ENCODE measurements around the gene SMURF2.
"Not testable (repeated sequence)": the region's sequence is repeated elsewhere in the genome, so short reads cannot be mapped to it uniquely, and the experiment has no call there.

Gene SMURF2

DNA sequence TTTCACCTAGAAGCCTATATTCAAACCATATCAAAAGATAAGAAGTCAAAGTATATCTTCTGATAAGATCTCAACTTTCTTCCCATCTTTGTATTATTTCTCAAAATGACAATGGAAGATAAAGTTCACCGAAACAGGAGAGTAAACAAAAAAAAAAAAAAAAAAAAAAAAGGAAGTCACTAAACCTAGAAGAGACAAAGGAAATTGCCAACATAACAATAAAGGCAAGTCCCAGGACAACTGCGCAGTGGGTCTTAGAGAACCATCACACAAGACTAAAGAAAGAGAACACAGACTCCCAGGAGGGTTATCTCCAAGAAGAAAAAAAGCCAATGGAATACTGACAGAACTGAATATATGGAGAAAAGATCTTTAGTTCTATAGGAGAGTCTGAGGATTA lies 65.7 kb downstream of the SMURF2 start:
- DNase-seq (ENCODE audit: low read depth) = no peak

DNA sequence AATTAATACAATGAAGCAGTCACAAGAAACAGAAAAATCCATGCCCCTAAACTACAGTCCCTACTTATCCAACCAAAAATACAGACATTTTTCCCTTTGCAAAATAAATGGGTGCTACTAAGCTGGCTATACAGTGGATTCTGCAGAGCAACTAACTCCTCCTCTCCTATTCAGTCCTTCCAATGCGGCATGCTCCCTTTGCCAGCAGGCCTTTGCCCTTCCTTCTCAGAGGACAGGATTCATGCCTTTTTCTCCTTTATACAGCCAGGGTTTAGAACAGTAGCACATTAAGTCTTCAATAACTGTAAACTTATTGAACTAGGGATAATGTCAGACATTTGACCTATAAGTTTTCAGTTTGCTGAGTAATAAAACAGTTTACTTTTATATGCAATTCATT lies 70.2 kb downstream of the SMURF2 start:
- no peak for DNase-seq (ENCODE audit: low read depth)

DNA sequence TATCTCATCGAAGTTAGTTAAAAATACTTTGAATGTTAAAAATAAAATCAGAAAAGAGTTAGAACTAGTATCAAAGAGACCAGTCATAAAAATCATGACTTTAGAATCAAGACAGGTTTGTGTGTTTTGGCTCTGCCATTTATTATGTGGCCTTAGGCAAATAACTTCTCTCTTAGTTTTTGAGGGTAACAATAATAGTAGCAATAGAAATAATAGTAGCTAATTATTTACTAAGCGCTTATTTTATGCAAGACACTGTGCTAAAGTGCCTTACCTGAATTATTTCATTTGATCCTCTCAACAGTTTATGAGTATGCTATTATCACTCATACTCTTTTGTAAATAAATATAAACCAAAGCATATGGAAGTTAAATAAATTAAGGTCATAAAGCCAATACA lies 77.0 kb downstream of the SMURF2 start:
- no peak for DNase-seq (ENCODE audit: low read depth)

DNA sequence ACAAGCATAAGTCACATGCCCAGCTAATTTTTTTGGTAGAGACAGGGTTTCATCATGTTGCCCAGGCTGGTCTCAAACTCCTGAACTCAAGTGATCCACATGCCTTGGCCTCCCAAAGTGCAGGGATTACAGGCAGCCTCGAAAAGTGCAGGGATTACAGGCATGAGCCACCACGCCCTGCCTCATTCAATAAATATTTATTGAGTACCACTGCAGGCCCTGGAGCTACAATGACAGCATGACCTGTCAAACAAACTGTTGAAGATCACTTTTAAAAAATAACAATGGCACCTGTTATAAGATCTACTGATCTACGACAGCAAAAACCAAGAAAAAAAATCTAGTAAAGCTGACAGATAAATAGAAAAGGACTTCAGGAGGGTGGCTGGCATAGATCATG lies 79.1 kb downstream of the SMURF2 start:
- no peak for DNase-seq (ENCODE audit: low read depth)

DNA sequence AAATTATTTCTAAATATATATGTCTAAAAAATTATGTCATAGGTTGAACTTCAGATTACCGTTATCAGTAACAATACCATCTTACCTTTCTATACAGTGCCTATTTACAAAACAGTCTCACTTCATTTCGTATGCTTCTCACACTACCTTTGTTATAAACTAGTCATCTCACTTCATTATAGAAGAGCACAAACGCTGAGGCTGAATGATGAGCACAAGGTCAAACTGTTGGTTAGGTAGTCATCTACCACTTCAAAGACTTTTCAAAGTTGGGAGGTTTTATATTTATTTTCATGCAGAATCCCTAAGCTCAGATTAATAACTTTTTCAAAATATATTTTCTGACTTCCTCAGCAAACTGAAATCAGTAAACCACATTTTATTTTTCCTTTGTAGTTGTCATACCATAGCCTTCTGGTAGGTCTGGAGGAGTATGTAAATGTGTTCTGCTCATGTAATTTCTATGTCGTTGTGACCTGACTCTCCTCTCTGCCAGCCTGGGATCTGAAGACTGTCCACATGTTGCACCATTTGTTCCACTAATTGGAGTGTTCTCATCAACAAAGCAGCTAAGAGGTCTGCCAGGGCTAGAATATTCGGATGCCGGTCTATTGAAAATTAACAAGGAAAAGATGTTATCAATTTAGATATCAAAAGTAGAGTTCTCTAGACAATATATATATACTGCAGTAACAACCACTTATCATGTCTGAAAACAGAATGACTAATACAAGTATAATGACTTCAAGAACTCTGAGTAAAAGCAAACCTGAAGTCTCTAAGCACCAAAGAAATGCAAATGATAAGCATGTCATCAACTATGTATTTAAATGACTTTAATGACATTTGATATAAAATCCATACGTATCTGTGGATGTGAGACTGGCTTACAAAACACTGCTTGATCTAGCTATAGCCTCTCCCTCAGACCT lies 81.5 kb downstream of the SMURF2 start:
- DNase-seq (ENCODE audit: low read depth) = no peak

DNA sequence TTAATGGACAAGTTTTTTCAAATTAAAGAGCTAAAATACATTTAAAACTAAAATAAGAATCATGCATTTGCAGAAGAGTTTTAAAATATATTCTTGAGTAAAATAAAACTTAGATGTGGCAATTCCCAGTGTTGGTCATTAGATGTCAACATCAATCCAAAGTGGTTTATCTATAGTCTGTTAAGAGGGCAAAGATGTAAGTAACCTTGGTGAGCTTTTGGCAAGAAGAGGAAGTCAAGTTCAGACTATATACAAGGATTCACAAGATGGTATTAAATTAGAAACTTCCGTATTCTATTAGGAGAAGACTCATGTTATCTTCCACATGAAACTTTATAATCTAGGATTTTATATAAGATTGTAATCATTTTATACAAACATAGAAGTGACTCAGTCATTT lies 82.2 kb downstream of the SMURF2 start:
- no peak for DNase-seq (ENCODE audit: low read depth)

DNA sequence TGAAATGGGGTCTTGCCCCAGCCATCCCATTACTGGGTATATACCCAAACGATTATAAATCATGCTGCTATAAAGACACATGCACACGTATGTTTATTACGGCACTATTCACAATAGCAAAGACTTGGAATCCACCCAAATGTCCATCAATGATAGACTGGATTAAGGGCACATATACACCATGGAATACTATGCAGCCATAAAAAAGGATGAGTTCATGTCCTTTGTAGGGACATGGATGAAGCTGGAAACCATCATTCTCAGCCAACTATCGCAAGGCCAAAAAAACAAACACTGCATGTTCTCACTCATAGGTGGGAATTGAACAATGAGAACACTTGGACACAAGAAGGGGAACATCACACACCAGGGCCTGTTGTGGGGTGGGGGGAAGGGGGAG lies 85.1 kb downstream of the SMURF2 start:
- DNase-seq (ENCODE audit: low read depth) = not testable (repeated sequence)

DNA sequence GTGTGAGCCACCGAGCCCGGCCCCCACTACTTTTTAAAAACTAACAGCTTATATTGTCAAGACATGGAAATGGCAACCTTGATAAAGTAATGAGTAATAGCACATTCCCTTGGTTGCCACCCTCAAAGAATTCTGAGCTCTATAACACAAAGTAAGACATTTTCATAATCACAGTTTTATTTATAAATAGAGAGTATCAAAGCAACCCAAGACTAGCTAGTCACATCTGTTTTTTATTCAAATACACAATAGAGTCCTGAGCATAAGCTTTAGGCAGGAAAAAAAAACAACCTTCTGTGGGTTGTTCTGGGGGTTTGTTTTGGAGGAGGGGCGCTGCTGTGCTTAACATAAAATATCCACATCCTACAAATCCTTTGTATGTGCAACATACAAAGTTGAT lies 86.7 kb downstream of the SMURF2 start:
- DNase-seq (ENCODE audit: low read depth) = no peak

DNA sequence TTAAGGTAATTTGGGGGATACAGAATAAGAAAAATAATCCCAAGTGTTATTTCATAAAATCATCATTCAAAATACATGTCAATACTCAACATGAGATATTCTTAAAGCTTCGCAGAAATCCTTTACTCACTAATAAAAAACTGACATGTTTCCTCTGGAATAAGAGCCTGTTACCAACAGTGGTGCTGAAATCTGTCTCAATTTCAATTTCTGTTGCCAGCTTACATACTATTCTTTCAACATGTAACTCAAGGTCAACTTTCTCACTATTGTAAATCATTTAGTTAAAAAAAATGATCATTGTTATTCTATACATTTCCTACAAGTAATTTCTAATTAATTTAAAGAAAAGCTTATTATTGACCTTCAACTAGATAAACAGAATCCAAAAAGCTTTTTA lies 87.5 kb downstream of the SMURF2 start:
- DNase-seq (ENCODE audit: low read depth) = no peak

DNA sequence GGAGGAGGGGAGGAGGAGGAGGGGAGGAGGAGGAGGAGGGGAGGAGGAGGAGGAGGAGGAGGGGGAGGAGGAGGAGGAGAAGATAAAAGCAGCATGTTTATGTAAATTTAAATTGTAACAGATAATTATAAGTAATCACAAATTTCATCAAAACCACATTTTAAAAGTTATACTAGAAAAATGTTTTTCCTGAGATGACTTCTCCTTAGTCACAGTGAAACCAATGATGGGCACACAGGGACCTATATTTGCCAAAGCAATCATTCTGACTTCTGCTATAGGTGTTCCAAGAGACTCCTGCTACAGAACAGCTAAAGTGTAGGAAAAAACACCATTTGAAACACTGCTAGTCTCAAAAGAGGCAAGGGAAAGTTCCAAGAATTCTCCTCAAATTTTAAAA lies 88.9 kb downstream of the SMURF2 start:
- DNase-seq (ENCODE audit: low read depth) = no peak

DNA sequence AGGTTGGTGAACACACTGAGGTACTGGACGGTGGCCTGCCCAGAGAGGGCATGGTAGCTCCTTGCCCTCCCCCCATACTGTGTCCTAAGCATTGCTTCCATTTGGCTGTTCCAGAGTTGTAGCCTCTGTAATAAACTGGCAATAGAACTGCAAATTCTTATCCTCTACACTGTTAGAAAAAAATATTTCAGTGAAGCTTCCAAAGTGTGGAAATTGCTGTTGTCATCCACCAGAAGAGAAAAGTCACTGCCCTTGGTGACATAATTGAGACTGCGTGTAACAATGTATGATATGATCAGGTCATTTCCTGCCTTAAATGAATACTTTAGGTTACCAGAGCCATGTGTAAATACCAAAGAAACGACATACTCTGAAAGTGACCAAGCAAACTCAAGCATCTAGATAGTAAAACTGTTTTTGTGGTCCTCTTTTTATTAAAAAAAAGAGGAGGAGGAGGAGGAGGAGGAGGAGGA lies 89.4 kb downstream of the SMURF2 start:
- no peak for DNase-seq (ENCODE audit: low read depth)

DNA sequence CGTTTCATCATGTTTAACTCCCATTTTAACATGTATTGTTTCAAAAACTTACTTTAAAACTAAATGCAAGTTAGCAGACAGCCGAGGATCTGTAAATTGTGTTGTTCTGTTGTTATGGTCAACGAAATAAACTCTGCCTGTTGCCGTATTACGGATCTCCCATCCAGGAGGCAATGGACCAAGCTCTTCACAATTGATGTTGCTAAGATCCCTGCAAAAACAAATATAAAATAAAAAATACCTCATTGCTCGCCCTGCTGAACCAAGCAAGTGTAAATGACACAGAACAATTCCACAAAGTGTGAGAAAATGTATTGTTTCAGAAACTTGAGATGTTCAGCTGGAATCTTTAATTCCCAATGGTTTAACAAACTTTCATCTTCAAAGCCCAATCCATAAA lies 90.4 kb downstream of the SMURF2 start:
- DNase-seq (ENCODE audit: low read depth) = no peak

DNA sequence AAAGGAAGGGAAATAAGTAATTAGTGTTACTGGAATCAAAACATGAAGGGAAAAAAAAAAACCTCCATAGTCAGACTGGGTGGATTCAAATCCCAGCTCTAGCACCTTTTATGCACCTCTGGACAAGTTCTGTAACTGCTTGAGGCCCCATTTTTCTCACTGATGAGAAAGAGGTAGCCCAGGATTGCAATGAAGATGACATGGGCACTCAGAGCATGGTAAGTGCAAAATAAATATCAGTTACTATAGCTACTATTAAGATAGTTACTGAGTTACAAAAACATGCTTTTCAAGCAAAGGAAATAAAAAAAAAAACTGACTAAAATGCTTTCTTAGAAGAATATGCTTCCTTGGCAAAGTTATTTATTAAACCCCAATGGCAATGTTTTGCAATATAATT lies 96.5 kb downstream of the SMURF2 start:
- no peak for DNase-seq (ENCODE audit: low read depth)

DNA sequence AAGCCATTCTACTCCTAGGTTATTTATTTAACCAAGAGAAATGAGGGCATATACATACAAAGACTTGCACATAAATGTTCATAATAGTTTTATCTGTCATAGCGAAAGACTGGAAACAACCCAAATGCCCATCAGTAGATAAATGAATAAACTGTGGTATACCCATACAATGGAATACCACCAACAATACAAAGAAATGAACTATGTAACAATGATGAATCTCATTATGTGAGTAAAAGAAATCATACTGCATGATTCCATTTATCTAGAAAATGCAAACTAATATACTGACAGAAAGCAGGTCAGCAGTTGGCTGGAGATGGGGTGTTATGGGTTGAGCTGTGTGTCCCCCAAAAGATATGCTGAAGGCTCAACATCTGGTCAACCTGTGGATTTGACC lies 98.0 kb downstream of the SMURF2 start:
- DNase-seq (ENCODE audit: low read depth) = no peak

DNA sequence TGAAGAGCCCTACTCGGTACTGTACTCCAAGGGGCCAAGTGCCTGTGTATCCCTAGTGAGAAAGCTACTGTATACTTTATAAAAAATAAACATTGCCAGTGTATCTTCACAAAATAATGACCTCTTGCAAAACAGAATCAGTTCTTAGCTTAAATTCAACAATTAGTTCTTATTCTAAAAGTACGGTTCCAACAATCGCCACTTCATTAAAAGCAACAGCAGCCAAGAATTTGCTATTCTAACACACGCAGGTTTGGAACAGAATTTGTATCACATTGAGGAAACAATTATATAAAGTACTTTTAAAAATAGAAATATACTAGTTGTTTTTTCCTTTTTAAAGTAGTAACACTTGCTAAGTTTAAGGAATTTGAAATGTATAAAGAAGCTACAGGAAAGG lies 106.8 kb downstream of the SMURF2 start:
- DNase-seq (ENCODE audit: low read depth) = no peak

DNA sequence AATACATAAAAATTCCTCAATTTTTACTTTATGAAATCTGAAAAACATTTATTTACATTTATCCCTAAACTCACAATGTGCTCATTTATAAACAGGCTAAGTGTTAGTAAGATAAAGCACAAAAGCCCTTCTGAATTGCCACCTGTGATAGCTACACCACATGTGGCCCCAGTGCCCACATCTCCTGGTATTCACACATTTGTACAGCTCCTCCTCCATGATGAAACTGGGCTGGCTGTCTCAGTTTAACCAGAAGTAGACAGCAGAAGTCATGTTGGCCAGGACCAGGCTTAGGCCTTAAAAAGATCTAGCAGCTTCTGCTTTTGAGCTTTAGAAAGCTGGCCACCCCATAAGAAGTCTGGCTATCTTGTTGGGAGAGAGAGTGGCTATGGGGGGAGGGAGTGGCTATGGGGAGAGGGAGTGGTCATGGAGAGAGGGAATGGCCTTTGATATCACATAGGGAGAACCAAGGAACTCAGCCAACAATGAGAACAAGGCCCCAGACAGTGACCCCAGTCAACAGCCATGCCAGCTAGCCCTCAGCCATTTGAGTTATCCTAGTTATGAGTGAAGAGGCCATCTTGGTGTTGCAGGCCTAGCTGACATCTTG lies 108.0 kb downstream of the SMURF2 start:
- DNase-seq (ENCODE audit: low read depth) = no peak

DNA sequence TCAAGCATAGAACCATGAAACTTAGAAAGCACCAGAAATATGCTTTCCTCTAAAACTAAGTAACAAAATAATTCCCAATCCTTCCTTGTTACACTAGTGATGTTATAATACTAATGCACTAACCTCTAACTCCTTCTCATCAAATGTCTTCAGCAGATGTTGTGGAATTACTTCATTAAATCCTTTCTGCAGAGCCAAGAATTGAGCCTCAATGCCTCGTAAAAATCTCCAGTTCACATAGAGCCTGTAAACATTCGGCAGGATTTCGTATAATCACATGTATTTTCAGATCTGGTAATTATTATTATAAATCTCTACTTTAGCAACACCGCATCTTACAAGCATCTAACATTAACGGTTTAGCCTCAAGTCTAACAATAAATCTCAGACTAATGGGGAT lies 110.6 kb downstream of the SMURF2 start:
- no peak for DNase-seq (ENCODE audit: low read depth)

DNA sequence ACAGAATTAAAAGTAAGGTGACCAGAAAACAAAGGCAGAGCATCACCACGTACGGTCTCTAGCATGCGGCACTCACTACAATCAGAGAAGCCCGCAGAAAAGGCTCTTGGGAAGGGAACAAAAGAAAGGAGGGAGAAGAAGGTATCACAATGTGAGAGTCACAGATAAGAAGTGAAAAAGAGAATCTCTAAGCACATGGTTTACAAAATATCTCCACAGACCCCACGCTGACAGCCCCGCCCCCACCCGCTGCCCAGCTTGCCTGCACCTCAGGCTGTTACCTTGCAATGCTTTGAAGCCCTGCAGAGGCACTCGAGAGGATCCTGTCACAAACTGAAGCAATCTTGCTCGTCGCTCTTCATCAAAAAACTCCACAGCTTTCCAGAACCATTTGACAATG lies 114.8 kb downstream of the SMURF2 start:
- no peak for DNase-seq (ENCODE audit: low read depth)

DNA sequence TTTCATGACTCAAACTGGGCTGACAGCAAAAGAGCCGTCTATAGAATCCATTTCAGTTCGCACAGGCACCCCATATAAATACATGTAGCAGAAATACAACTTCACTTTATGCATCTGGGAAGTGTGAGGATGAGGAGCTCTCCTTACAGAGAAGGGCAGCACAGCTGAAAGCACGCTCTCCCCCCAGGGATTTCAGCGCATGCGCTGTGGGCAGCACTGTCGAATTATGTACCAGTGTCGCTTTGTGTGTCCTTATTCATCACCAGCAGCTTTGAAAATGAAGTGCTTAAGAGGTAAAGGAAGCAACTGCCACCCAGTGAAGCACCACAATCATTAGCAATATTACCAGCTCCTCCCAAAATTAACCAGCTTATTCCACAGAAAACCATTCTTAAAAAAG lies 115.4 kb downstream of the SMURF2 start:
- DNase-seq (ENCODE audit: low read depth) = no peak

DNA sequence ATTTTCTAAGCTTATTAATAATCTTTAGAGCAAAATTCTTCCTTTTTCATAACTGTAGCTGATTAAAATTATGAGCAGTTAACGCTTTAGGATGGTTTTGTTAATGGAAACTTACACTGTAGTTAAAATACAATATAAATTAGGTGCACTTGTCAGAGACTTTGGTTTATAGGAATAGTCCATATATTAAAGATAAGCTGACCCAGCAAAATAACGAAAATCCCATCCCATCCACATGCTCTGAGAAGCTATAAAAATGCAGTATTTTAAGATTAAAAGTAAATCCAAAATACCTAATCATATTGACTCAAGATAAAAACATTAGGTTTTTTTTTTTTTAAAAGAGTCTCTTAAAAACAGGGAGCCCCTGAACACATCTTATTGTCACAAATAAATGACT lies 117.4 kb downstream of the SMURF2 start:
- no peak for DNase-seq (ENCODE audit: low read depth)

DNA sequence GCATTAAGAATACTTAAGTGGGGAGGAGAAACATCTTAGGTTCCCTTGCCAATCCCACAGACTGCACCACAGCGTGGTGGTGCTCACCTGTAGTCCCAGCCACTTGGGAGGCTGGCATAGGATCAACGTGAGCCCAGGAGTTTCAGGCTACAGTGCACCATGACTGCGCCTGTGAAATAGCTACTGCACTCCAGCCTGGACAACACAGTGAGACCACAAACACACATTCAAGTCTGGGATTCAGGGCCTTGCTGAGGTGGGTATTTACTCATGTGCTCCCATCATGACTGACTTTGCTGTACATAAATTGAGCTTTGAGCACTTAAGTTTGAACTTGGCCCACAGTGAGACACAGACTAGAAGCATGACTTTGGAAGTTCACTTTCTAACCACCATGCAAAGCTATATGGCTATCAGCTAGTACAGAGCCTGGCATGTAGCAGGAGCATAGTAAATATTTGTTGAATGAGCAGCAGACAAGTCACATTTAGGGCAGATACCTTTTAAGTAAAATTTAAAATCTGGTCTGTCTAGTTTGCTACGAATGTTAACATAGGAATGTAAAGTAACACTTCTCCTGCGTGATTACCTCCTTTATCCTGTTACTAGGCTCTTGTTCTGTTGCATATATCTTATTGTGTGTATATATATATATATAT lies 121.9 kb downstream of the SMURF2 start:
- no peak for DNase-seq (ENCODE audit: low read depth)

DNA sequence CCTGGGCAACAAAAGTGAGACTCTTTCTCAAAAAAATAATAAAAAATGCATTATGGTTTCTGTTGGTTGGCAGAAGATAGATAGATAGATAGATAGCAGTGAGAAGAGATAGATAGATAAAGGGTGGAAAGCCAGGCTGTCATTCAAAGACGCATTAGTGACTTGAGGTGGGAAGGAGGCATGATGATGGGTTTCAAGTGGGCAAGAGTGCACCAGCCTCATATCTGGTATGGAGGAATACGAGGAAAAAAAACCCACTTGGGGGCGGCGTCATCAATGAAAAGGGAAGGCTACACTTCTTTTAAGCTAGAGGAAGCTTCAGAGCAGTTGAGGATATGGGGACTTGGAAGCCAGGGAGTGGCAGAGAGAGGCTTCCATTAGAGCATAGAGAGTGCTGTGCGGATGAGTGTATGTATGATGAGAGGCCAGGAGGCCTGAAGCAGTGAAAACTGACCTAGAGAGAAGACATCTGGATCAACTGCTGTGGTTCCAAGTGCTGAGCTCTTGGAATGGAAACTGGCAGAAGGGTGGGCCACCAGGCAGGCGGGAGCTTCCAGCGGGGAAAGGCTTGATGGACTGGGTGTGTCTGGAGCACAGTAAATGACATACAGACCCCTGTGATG lies 123.5 kb downstream of the SMURF2 start:
- DNase-seq (ENCODE audit: low read depth) = no peak

DNA sequence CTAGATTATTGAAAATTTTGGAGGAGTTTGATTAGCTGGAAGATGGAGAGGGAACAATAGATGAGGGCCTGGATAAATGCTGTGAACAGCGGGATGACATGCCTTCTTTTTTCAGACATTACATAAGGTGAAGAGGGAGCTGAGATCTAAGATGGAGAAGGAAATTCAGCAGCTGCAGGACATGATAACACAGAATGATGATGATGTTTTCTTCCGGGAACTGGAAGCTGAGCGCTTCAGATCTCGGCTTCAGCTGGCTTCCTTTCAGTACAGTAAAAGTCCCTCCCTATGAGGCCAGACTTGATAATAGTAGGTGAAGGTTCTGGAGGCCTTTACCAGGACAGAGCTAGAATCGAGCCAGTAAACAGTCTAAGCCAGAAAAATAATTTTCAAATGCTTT lies 124.6 kb downstream of the SMURF2 start:
- no peak for DNase-seq (ENCODE audit: low read depth)

Data from stimulated activated CD4-positive, alpha-beta T cell treated with anti-CD3 and anti-CD28 coated beads, Interleukin-2, amount 100 ng/mL, for 4 hours (primary cell).